ENCODE measurements around the gene PLEKHG4B. TPM values are rescaled to one million over a fixed set of nuclear protein-coding genes. Genes with fewer than 3 reads are reported as not detected.

The PLEKHG4B gene
- total and polyA plus RNA-seq, 10 donors, result under 0.01 to 0.51 (median 0.20) TPM; not detected in 2

- DNase-seq, result no peak
- Histone ChIP-seq H3K36me3 (no peaks in the 10 kb centered on the region), H3K9me3 (no peaks in the 10 kb centered on the region), H3K4me1 (no peaks in the 10 kb centered on the region), H3K27ac (no peak overlapping the region), H3K4me3 (no peak overlapping the region), H3K27me3 (replicated peaks in 1 of 7) (peaks cover 0 to 27% (median 0%) of the 10 kb centered on the region in 7 donors)
- intact Hi-C loops (cut with DNase I; ENCODE audit: low total_unique reads), result no loop called here
- no peak for TF ChIP-seq CTCF (IDR thresholded peaks at IDR 0.05 in 8 of 11, conservative IDR thresholded peaks at IDR 0.05 in 3 of 11)
- TF ChIP-seq POLR2AphosphoS5 (IDR thresholded peaks at IDR 0.05), result no peak
- no peak for TF ChIP-seq POLR2A (IDR thresholded peaks at IDR 0.05)
- WGBS, 5 donors, result 71 to 80% (median 78%) methylated on average over 27 to 31 of the region's 31 CpGs
Observed at GRCh38 chr5:75331-76320, 16.3 kb upstream of the PLEKHG4B start.

- no peak overlapping the region for H3K4me3 ChIP-seq
- no peaks in the 10 kb centered on the region for H3K4me1 ChIP-seq
- H3K9me3 ChIP-seq, result no peaks in the 10 kb centered on the region
- H3K27ac ChIP-seq, result no peak overlapping the region
- H3K27me3 ChIP-seq (replicated peaks in 1 of 7), result peaks cover 0 to 36% (median 0%) of the 10 kb centered on the region in 7 donors
- 84 to 91% (median 88%) methylated on average over 18 to 22 of the region's 22 CpGs for WGBS, 5 donors
- no peak for DNase-seq
- intact Hi-C loops (cut with DNase I; ENCODE audit: low total_unique reads), result no loop called here
- TF ChIP-seq CTCF (IDR thresholded peaks at IDR 0.05 in 8 of 11, conservative IDR thresholded peaks at IDR 0.05 in 3 of 11) (no peak), POLR2A (IDR thresholded peaks at IDR 0.05) (no peak), POLR2AphosphoS5 (IDR thresholded peaks at IDR 0.05) (no peak)
- H3K36me3 ChIP-seq, result no peaks in the 10 kb centered on the region
Observed at GRCh38 chr5:76358-77169, 15.4 kb upstream of the PLEKHG4B start.

DNA sequence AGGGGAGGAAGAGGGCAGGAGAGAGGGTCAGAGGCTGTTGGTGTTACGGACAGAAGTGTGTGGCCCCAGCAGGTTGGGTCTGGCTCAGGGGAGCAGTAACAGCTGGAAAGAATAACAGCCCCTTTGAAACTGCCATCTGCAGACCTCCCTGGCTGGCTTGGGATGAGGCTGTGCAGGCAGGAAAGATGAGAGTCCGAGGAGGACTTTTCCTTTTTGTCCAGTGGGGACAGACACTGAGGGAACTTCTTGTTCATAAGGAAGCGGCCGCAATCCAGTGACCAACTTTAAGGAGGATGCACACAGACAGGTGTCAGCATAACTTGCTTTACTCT lies 14.8 kb upstream of the PLEKHG4B start:
- H3K27me3 ChIP-seq (replicated peaks in 1 of 7), result peaks cover 0 to 40% (median 0%) of the 10 kb centered on the region in 7 donors
- no peak for TF ChIP-seq POLR2A (IDR thresholded peaks at IDR 0.05)
- TF ChIP-seq CTCF (IDR thresholded peaks at IDR 0.05 in 8 of 11, conservative IDR thresholded peaks at IDR 0.05 in 3 of 11), result no peak
- TF ChIP-seq POLR2AphosphoS5 (IDR thresholded peaks at IDR 0.05), result no peak
- intact Hi-C loops (cut with DNase I; ENCODE audit: low total_unique reads), result no loop called here
- no peaks in the 10 kb centered on the region for H3K36me3 ChIP-seq
- 78 to 86% (median 81%) methylated on average over 4 of the region's 4 CpGs for WGBS, 5 donors
- no peaks in the 10 kb centered on the region for H3K9me3 ChIP-seq
- no peak overlapping the region for H3K4me3 ChIP-seq
- no peaks in the 10 kb centered on the region for H3K4me1 ChIP-seq
- no peak for DNase-seq
- no peak overlapping the region for H3K27ac ChIP-seq

- no peak for TF ChIP-seq CTCF (IDR thresholded peaks at IDR 0.05 in 8 of 11, conservative IDR thresholded peaks at IDR 0.05 in 3 of 11)
- Histone ChIP-seq H3K4me3 (no peak overlapping the region), H3K27ac (no peak overlapping the region), H3K4me1 (no peaks in the 10 kb centered on the region), H3K9me3 (no peaks in the 10 kb centered on the region), H3K36me3 (no peaks in the 10 kb centered on the region), H3K27me3 (replicated peaks in 1 of 7) (peaks cover 0 to 41% (median 0%) of the 10 kb centered on the region in 7 donors)
- intact Hi-C loops (cut with DNase I; ENCODE audit: low total_unique reads), result no loop called here
- WGBS, 5 donors, result 77 to 88% (median 78%) methylated on average over 10 of the region's 10 CpGs
- DNase-seq, result no peak
Observed at GRCh38 chr5:77546-77945, 14.4 kb upstream of the PLEKHG4B start.

Data from spleen (tissue), 11 donors.